Caco-2 (cell line): ENCODE measurements around the gene RHBDD2. TPM values are rescaled to one million over a fixed set of nuclear protein-coding genes. Genes with fewer than 3 reads are reported as not detected.

Source experiments
- BruUV-seq: library from RNA; stranded (reverse); fragments of 400-500 nt; replicated peaks from 2 replicates; lab custom pipeline; 2021; lab: Mats Ljungman, UMichigan
- CTCF ChIA-PET: fragments of 300-600 bp; sonication (Branson Sonifier 250); formaldehyde crosslinking; loops from one replicate; lab custom pipeline; 2022; ENCODE audit warnings: antibody characterized with exemption; lab: Charles Lee
- POLR2A ChIA-PET: fragments of 300-600 bp; sonication (Branson Sonifier 250); formaldehyde crosslinking; loops from one replicate; lab custom pipeline; 2022; ENCODE audit warnings: antibody characterized with exemption; lab: Charles Lee
- DNase-seq, 2 experiments: peaks; one replicate each; pipeline versions ENCODE4 v3.0.0 to v3.0.0-alpha.2; 2020 to 2022
- H3K27me3 ChIP-seq: replicated peaks from 2 replicates; pipeline ENCODE4 v1.6.0; 2011; ENCODE audit warnings: low read length; ENCODE audit not compliant: control insufficient read depth, insufficient read depth
- H3K36me3 ChIP-seq: 2 replicates; pipeline ENCODE4 v1.5.1; 2011; ENCODE audit warnings: low read length; ENCODE audit not compliant: control insufficient read depth, insufficient read depth
- H3K4me1 ChIP-seq: fragments of 250-450 bp; sonication (Bioruptor Pico); 2 replicates; pipeline ENCODE4 v1.5.1; 2020; ENCODE audit warnings: mild to moderate bottlenecking
- H3K4me3 ChIP-seq: 2 replicates; pipeline ENCODE4 v1.5.1; 2011; ENCODE audit warnings: low read depth, mild to moderate bottlenecking, control low read depth, low read length
- H3K9me3 ChIP-seq: fragments of 250-450 bp; sonication (Bioruptor Pico); 2 replicates; pipeline ENCODE4 v1.5.1; 2020; ENCODE audit warnings: mild to moderate bottlenecking, moderate library complexity
- H3K27ac Mint-ChIP-seq: one replicate; pipeline ENCODE4 v1.8.0; 2022; ENCODE audit warnings: mixed read lengths; ENCODE audit not compliant: unreplicated experiment
- H3K27me3 Mint-ChIP-seq: one replicate; pipeline ENCODE4 v1.8.0; 2022; ENCODE audit warnings: mixed read lengths; ENCODE audit not compliant: insufficient read depth, unreplicated experiment
- H3K36me3 Mint-ChIP-seq: one replicate; pipeline ENCODE4 v1.8.0; 2022; ENCODE audit warnings: mild to moderate bottlenecking, mixed read lengths; ENCODE audit not compliant: insufficient read depth, unreplicated experiment
- H3K4me1 Mint-ChIP-seq: one replicate; pipeline ENCODE4 v1.8.0; 2022; ENCODE audit warnings: low read depth, mixed read lengths; ENCODE audit not compliant: unreplicated experiment
- H3K4me3 Mint-ChIP-seq: one replicate; pipeline ENCODE4 v1.8.0; 2022; ENCODE audit warnings: mild to moderate bottlenecking, moderate library complexity, mixed read lengths; ENCODE audit not compliant: unreplicated experiment
- H3K9me3 Mint-ChIP-seq: one replicate; pipeline ENCODE4 v1.8.0; 2022; ENCODE audit warnings: mixed read lengths; ENCODE audit not compliant: unreplicated experiment
- CTCF ChIP-seq, 2 experiments: fragments of 200-600 bp in 1 of 2; IDR thresholded peaks; 1 replicate in 1 of 2; 2 replicates in 1 of 2; pipeline versions ENCODE4 v1.5.1 to v1.8.0; 2011 to 2022; ENCODE audit warnings: antibody characterized with exemption in 1 of 2, control low read depth in 1 of 2, inconsistent platforms in 1 of 2, low read depth in 1 of 2, low read length in 1 of 2, mild to moderate bottlenecking in 1 of 2, moderate library complexity in 1 of 2; ENCODE audit not compliant: insufficient read depth in 1 of 2, severe bottlenecking in 1 of 2, unreplicated experiment in 1 of 2
- intact Hi-C: fragments of 100-400 bp; cut with micrococcal nuclease; formaldehyde crosslinking; loops from one replicate; pipeline ENCODE4 v1.10.0; 2022; ENCODE audit not compliant: unreplicated experiment
- total RNA-seq: library from RNA; stranded (reverse); gene quantifications from 2 replicates; pipeline ENCODE4 v1.2.3, GENCODE V29; 2022

The RHBDD2 gene
- total RNA-seq, 1 experiment from 2014 or later = 55.6 TPM

GRCh38 chr7:75920431-75921161 lies 41.8 kb downstream of the RHBDD2 start:
- no peaks in the 10 kb centered on the region for H3K27me3 Mint-ChIP-seq
- no peak overlapping the region for H3K4me3 Mint-ChIP-seq
- Histone ChIP-seq H3K4me1 (0 out of 2 replicates have a peak, but pooled peaks cover 10% of the 10 kb centered on the region), H3K9me3 (no peaks in the 10 kb centered on the region), H3K27me3 (no peaks in the 10 kb centered on the region), H3K36me3 (0 out of 2 replicates have a peak, but pooled peaks cover 1% of the 10 kb centered on the region), H3K4me3 (no peak overlapping the region)
- no peak for TF ChIP-seq CTCF (IDR thresholded peaks at IDR 0.05; ENCODE audit: insufficient read depth in 1 of 2, low read depth in 1 of 2, low read length in 1 of 2, severe bottlenecking in 1 of 2, unreplicated experiment in 1 of 2)
- no TSS peak for BruUV-seq
- intact Hi-C loops = no loop called here
- ChIA-PET POLR2A (no interaction called here), CTCF (no interaction called here)
- peaks cover 9% of the 10 kb centered on the region for H3K4me1 Mint-ChIP-seq
- H3K9me3 Mint-ChIP-seq = no peaks in the 10 kb centered on the region
- peaks cover 24% of the 10 kb centered on the region for H3K36me3 Mint-ChIP-seq
- H3K27ac Mint-ChIP-seq = no peak overlapping the region
- no peak for DNase-seq

- Histone ChIP-seq H3K27me3 (no peaks in the 10 kb centered on the region), H3K4me1 (0 out of 2 replicates have a peak, but pooled peaks cover 10% of the 10 kb centered on the region), H3K36me3 (0 out of 2 replicates have a peak, but pooled peaks cover 1% of the 10 kb centered on the region), H3K4me3 (no peak overlapping the region), H3K9me3 (no peaks in the 10 kb centered on the region)
- CTCF ChIA-PET = no interaction called here
- Mint-ChIP-seq H3K27ac (no peak overlapping the region), H3K4me1 (peaks cover 9% of the 10 kb centered on the region), H3K36me3 (peaks cover 33% of the 10 kb centered on the region), H3K9me3 (no peaks in the 10 kb centered on the region), H3K4me3 (no peak overlapping the region), H3K27me3 (no peaks in the 10 kb centered on the region)
- no peak for DNase-seq
- intact Hi-C loops = no loop called here
- POLR2A ChIA-PET = no interaction called here
- no peak for TF ChIP-seq CTCF (IDR thresholded peaks at IDR 0.05; ENCODE audit: insufficient read depth in 1 of 2, low read depth in 1 of 2, low read length in 1 of 2, severe bottlenecking in 1 of 2, unreplicated experiment in 1 of 2)
- no TSS peak for BruUV-seq
Measured at GRCh38 chr7:75921479-75921878, 42.6 kb downstream of the RHBDD2 start.

GRCh38 chr7:75922966-75923603 lies 44.3 kb downstream of the RHBDD2 start:
- POLR2A ChIA-PET = no interaction called here
- BruUV-seq = no TSS peak
- H3K27me3 ChIP-seq = no peaks in the 10 kb centered on the region
- Mint-ChIP-seq H3K4me1 (peaks cover 9% of the 10 kb centered on the region), H3K27ac (no peak overlapping the region), H3K27me3 (no peaks in the 10 kb centered on the region), H3K4me3 (no peak overlapping the region), H3K36me3 (peaks cover 37% of the 10 kb centered on the region), H3K9me3 (no peaks in the 10 kb centered on the region)
- no peak for DNase-seq
- no peak for TF ChIP-seq CTCF (IDR thresholded peaks at IDR 0.05; ENCODE audit: insufficient read depth in 1 of 2, low read depth in 1 of 2, low read length in 1 of 2, severe bottlenecking in 1 of 2, unreplicated experiment in 1 of 2)
- CTCF ChIA-PET = interaction anchor here (0.6 kb wide), 1 partner anchor 50 kb away, joined by 4 read pairs; no protein-coding TSS in a partner anchor
- intact Hi-C loops = no loop called here
- 0 out of 2 replicates have a peak, but pooled peaks cover 1% of the 10 kb centered on the region for H3K36me3 ChIP-seq
- no peaks in the 10 kb centered on the region for H3K9me3 ChIP-seq
- H3K4me1 ChIP-seq = 0 out of 2 replicates have a peak, but pooled peaks cover 10% of the 10 kb centered on the region
- H3K4me3 ChIP-seq = no peak overlapping the region
